Keratinocyte (primary cell): Measurements from ENCODE around the gene SULT1C2.

Source experiments
- EZH2 ChIP-seq: IDR thresholded peaks from one replicate; pipeline ENCODE4 v1.6.1; 2012; ENCODE audit warnings: inconsistent platforms, mild to moderate bottlenecking, low read length, moderate library complexity
- TF ChIP-seq, protein P1 (sequence below), 3 experiments: IDR thresholded peaks in 1 of 3; conservative IDR thresholded peaks in 1 of 3; optimal IDR thresholded peaks in 1 of 3; 2 replicates in 2 of 3; 3 replicates in 1 of 3; pipeline versions ENCODE3 to v1.5.1; 2011; ENCODE audit warnings: low read length in 3 of 3, mild to moderate bottlenecking in 3 of 3, moderate library complexity in 2 of 3, control low read depth in 1 of 3, inconsistent platforms in 1 of 3; ENCODE audit not compliant: insufficient read depth in 2 of 3; ENCODE audit errors: extremely low read depth in 1 of 3

- TF ChIP-seq, protein P1, sequence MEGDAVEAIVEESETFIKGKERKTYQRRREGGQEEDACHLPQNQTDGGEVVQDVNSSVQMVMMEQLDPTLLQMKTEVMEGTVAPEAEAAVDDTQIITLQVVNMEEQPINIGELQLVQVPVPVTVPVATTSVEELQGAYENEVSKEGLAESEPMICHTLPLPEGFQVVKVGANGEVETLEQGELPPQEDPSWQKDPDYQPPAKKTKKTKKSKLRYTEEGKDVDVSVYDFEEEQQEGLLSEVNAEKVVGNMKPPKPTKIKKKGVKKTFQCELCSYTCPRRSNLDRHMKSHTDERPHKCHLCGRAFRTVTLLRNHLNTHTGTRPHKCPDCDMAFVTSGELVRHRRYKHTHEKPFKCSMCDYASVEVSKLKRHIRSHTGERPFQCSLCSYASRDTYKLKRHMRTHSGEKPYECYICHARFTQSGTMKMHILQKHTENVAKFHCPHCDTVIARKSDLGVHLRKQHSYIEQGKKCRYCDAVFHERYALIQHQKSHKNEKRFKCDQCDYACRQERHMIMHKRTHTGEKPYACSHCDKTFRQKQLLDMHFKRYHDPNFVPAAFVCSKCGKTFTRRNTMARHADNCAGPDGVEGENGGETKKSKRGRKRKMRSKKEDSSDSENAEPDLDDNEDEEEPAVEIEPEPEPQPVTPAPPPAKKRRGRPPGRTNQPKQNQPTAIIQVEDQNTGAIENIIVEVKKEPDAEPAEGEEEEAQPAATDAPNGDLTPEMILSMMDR (optimal IDR thresholded peaks at IDR 0.05 in 1 of 3, IDR thresholded peaks at IDR 0.05 in 1 of 3, conservative IDR thresholded peaks at IDR 0.05 in 1 of 3; ENCODE audit: extremely low read depth in 1 of 3, insufficient read depth in 2 of 3, low read length in 3 of 3): no peak
- no peak for TF ChIP-seq EZH2
Measured at GRCh38 chr2:108266218-108266617, 22.5 kb upstream of the SULT1C2 start.
